ENCODE data around the gene AFG3L2.

GRCh38 chr18:12318334-12318697 is 58.7 kb downstream of the AFG3L2 start:
- TF ChIP-seq CTCF (IDR thresholded peaks at IDR 0.05): no peak
- no peak for TF ChIP-seq EZH2 (IDR thresholded peaks at IDR 0.05)
- no peak for TF ChIP-seq EZH2phosphoT487 (IDR thresholded peaks at IDR 0.05)

Measured in neural progenitor cell (in vitro differentiated cells).